NCI-H82 treated with DMSO at 0.1 percent for 48 hours (cell line): Measurements from ENCODE around the gene SUPT3H.
"Not testable (repeated sequence)": the region's sequence is repeated elsewhere in the genome, so short reads cannot be mapped to it uniquely, and the experiment has no call there.

Experiments
- DNase-seq: peaks from one replicate; lab custom pipeline; 2025; ENCODE audit not compliant: unreplicated experiment; lab: John Stamatoyannopoulos, UW

The SUPT3H gene

GRCh38 chr6:44921798-44922197, 455.9 kb downstream of the SUPT3H start:
- no peak for DNase-seq

- DNase-seq = no peak
Measured at GRCh38 chr6:44920952-44921491, 456.7 kb downstream of the SUPT3H start.

GRCh38 chr6:44918671-44919296, 458.9 kb downstream of the SUPT3H start:
- DNase-seq = no peak

- DNase-seq = no peak
Measured at GRCh38 chr6:44917430-44917829, 460.3 kb downstream of the SUPT3H start.

GRCh38 chr6:44915111-44915510, 462.6 kb downstream of the SUPT3H start:
- no peak for DNase-seq

- no peak for DNase-seq
Measured at GRCh38 chr6:44914141-44914540, 463.6 kb downstream of the SUPT3H start.

- DNase-seq = no peak
Measured at GRCh38 chr6:44906761-44907160, 471.0 kb downstream of the SUPT3H start.

GRCh38 chr6:44900358-44900757, 477.4 kb downstream of the SUPT3H start:
- DNase-seq = not testable (repeated sequence)

GRCh38 chr6:44898296-44898930, 479.3 kb downstream of the SUPT3H start:
- no peak for DNase-seq

GRCh38 chr6:44897316-44897715, 480.4 kb downstream of the SUPT3H start:
- no peak for DNase-seq

GRCh38 chr6:44896701-44897100, 481.0 kb downstream of the SUPT3H start:
- DNase-seq = peak; percentile 98

GRCh38 chr6:44892579-44892978, 485.2 kb downstream of the SUPT3H start:
- no peak for DNase-seq

GRCh38 chr6:44879071-44879470, 498.7 kb downstream of the SUPT3H start:
- not testable (repeated sequence) for DNase-seq

- DNase-seq = not testable (repeated sequence)
Measured at GRCh38 chr6:44876638-44877037, 501.1 kb downstream of the SUPT3H start.

GRCh38 chr6:44869321-44869897, 508.3 kb downstream of the SUPT3H start:
- no peak for DNase-seq

GRCh38 chr6:44868910-44869309, 508.8 kb downstream of the SUPT3H start:
- no peak for DNase-seq

- DNase-seq = no peak
Measured at GRCh38 chr6:44868335-44868668, 509.4 kb downstream of the SUPT3H start.

- no peak for DNase-seq
Measured at GRCh38 chr6:44867571-44868334, 510.0 kb downstream of the SUPT3H start.

GRCh38 chr6:44865184-44865583, 512.5 kb downstream of the SUPT3H start:
- DNase-seq = not testable (repeated sequence)

GRCh38 chr6:44859901-44860410, 517.8 kb downstream of the SUPT3H start:
- no peak for DNase-seq

GRCh38 chr6:44858998-44859397, 518.7 kb downstream of the SUPT3H start:
- no peak for DNase-seq
